SK-N-SH (cell line): ENCODE results near the gene BCL11A. TPM values are rescaled to one million over a fixed set of nuclear protein-coding genes. Genes with fewer than 3 reads are reported as not detected.

ENCODE experiments used
- CTCF ChIA-PET: fragments of 300-600, 350-600 bp; formaldehyde crosslinking; extraction: SDS; loops from one replicate; lab custom pipeline; 2021; lab: Yijun Ruan, JAX
- POLR2A ChIA-PET: fragments of 350-600 bp; sonication (Branson Sonifier 250); formaldehyde crosslinking; extraction: SDS; loops from one replicate; lab custom pipeline; 2020; ENCODE audit warnings: antibody characterized with exemption, inconsistent platforms; lab: Yijun Ruan, JAX
- DNase-seq: peaks from one replicate; pipeline ENCODE4 v3.0.0; 2012
- H2AFZ ChIP-seq: fragments of 200-600 bp; sonication (generic); 2 replicates; pipeline ENCODE4 v1.8.1; 2016; ENCODE audit warnings: antibody characterized with exemption, mild to moderate bottlenecking, low read depth
- H3F3A ChIP-seq: fragments of 200-600 bp; sonication (generic); replicated peaks from 2 replicates; pipeline ENCODE3; 2016; ENCODE audit warnings: antibody characterized with exemption, mild to moderate bottlenecking; ENCODE audit not compliant: insufficient read depth
- H3K27ac ChIP-seq, 2 experiments: fragments of 200-500 bp in 1 of 2; fragments of 200-600 bp in 1 of 2; sonication (Bioruptor generic) in 1 of 2; sonication (generic), shearing (Covaris generic) in 1 of 2; 2 replicates each; pipeline versions ENCODE4 v1.5.1 to v1.6.1; 2014 to 2016; ENCODE audit warnings: low read depth in 2 of 2, inconsistent platforms in 1 of 2, low read length in 1 of 2, mild to moderate bottlenecking in 1 of 2, mixed read lengths in 1 of 2
- H3K27me3 ChIP-seq: fragments of 200-600 bp; sonication (generic), shearing (Covaris generic); 2 replicates; pipeline ENCODE4 v1.6.1; 2016; ENCODE audit warnings: mixed run types; ENCODE audit not compliant: insufficient read depth
- H3K36me3 ChIP-seq, 2 experiments: fragments of 200-500 bp in 1 of 2; fragments of 200-600 bp in 1 of 2; sonication (Bioruptor generic) in 1 of 2; sonication (generic) in 1 of 2; replicated peaks in 1 of 2; 2 replicates each; pipeline versions ENCODE3 to v1.5.1; 2014 to 2016; ENCODE audit warnings: low read length in 1 of 2, mild to moderate bottlenecking in 1 of 2; ENCODE audit not compliant: insufficient read depth in 2 of 2, control insufficient read depth in 1 of 2
- H3K4me1 ChIP-seq, 2 experiments: fragments of 200-500 bp in 1 of 2; fragments of 200-600 bp in 1 of 2; sonication (Bioruptor generic) in 1 of 2; sonication (generic), shearing (Covaris generic) in 1 of 2; 2 replicates each; pipeline versions ENCODE4 v1.5.1 to v1.6.1; 2014 to 2016; ENCODE audit warnings: low read depth in 1 of 2, low read length in 1 of 2, mixed run types in 1 of 2; ENCODE audit not compliant: insufficient read depth in 2 of 2, control insufficient read depth in 1 of 2
- H3K4me2 ChIP-seq: fragments of 200-600 bp; sonication (generic), shearing (Covaris generic); 2 replicates; pipeline ENCODE4 v1.6.1; 2017; ENCODE audit warnings: mixed run types
- H3K4me3 ChIP-seq, 2 experiments: fragments of 200-500 bp in 1 of 2; fragments of 200-600 bp in 1 of 2; sonication (Bioruptor generic) in 1 of 2; sonication (generic), shearing (Covaris generic) in 1 of 2; 2 replicates each; pipeline versions ENCODE4 v1.5.1 to v1.8.1; 2014 to 2016; ENCODE audit warnings: low read depth in 2 of 2, inconsistent platforms in 1 of 2, low read length in 1 of 2, mild to moderate bottlenecking in 1 of 2, mixed read lengths in 1 of 2, moderate library complexity in 1 of 2
- H3K79me2 ChIP-seq: fragments of 200-600 bp; sonication (generic); 2 replicates; pipeline ENCODE4 v1.8.1; 2017; ENCODE audit warnings: mild to moderate bottlenecking; ENCODE audit not compliant: insufficient read depth
- H3K9ac ChIP-seq: fragments of 200-600 bp; sonication (generic); 2 replicates; pipeline ENCODE4 v1.6.1; 2017; ENCODE audit warnings: mixed run types
- H3K9me2 ChIP-seq: fragments of 200-600 bp; sonication (generic); 2 replicates; pipeline ENCODE4 v1.6.1; 2017; ENCODE audit warnings: mixed run types
- H3K9me3 ChIP-seq: fragments of 200-600 bp; sonication (generic); 2 replicates; pipeline ENCODE4 v1.6.1; 2017; ENCODE audit warnings: mixed run types, mild to moderate bottlenecking, moderate library complexity
- H4K20me1 ChIP-seq: fragments of 200-600 bp; sonication (generic); 2 replicates; pipeline ENCODE4 v1.6.1; 2017; ENCODE audit warnings: mild to moderate bottlenecking, mixed run types; ENCODE audit not compliant: insufficient read depth
- CHD2 ChIP-seq: fragments of 150-350 bp; IDR thresholded peaks from 2 replicates; pipeline ENCODE4 v1.6.1; 2018; ENCODE audit warnings: low read length; ENCODE audit not compliant: partially characterized antibody
- ELF1 ChIP-seq: IDR thresholded peaks from 2 replicates; pipeline ENCODE4 v1.4.0; 2012
- EP300 ChIP-seq, 2 experiments: IDR thresholded peaks; 2 replicates each; pipeline versions ENCODE4 v1.4.0 to v1.6.1; 2012; ENCODE audit warnings: borderline replicate concordance in 1 of 2, low read depth in 1 of 2, low read length in 1 of 2
- EZH2phosphoT487 ChIP-seq: fragments of 200-600 bp; sonication (generic); IDR thresholded peaks from 2 replicates; pipeline ENCODE4 v1.6.1; 2017; ENCODE audit warnings: low read depth, mixed run types, mild to moderate bottlenecking, antibody characterized with exemption, moderate library complexity, borderline replicate concordance
- FOXM1 ChIP-seq: IDR thresholded peaks from 2 replicates; pipeline ENCODE4 v1.4.0; 2012; ENCODE audit warnings: low read depth, mild to moderate bottlenecking
- GABPA ChIP-seq: IDR thresholded peaks from 2 replicates; pipeline ENCODE4 v1.4.0; 2012; ENCODE audit warnings: low read depth, mild to moderate bottlenecking
- IRF3 ChIP-seq: fragments of 150-350 bp; IDR thresholded peaks from 2 replicates; pipeline ENCODE4 v1.6.1; 2016; ENCODE audit warnings: mild to moderate bottlenecking, low read depth, low read length
- JUND ChIP-seq: IDR thresholded peaks from 2 replicates; pipeline ENCODE4 v1.4.0; 2012
- MAX ChIP-seq: IDR thresholded peaks from 2 replicates; pipeline ENCODE4 v1.4.0; 2012; ENCODE audit warnings: low read depth
- MEF2A ChIP-seq: IDR thresholded peaks from 2 replicates; pipeline ENCODE4 v1.4.0; 2012; ENCODE audit warnings: low read depth, borderline replicate concordance
- MXI1 ChIP-seq: IDR thresholded peaks from 2 replicates; pipeline ENCODE4 v1.6.1; 2012; ENCODE audit warnings: mild to moderate bottlenecking, low read depth, low read length, improper control_type of control experiment
- NFIC ChIP-seq: IDR thresholded peaks from 2 replicates; pipeline ENCODE4 v1.4.0; 2012; ENCODE audit warnings: borderline replicate concordance
- PBX3 ChIP-seq: IDR thresholded peaks from 2 replicates; pipeline ENCODE4; 2012
- POLR2AphosphoS5 ChIP-seq: IDR thresholded peaks from 2 replicates; pipeline ENCODE4 v1.6.1; 2012; ENCODE audit warnings: low read depth, low read length
- RAD21 ChIP-seq: IDR thresholded peaks from 2 replicates; pipeline ENCODE4 v1.6.1; 2012; ENCODE audit warnings: mild to moderate bottlenecking, low read length
- RFX5 ChIP-seq: IDR thresholded peaks from 2 replicates; pipeline ENCODE4 v1.6.1; 2012; ENCODE audit warnings: mild to moderate bottlenecking, improper control_type of control experiment, low read length
- RXRA ChIP-seq: IDR thresholded peaks from 2 replicates; pipeline ENCODE4 v1.4.0; 2012; ENCODE audit warnings: low read depth, mild to moderate bottlenecking, borderline replicate concordance
- SIN3A ChIP-seq: IDR thresholded peaks from 2 replicates; pipeline ENCODE4 v1.6.1; 2012; ENCODE audit warnings: low read depth, mild to moderate bottlenecking, low read length, moderate library complexity, borderline replicate concordance
- SMC3 ChIP-seq: IDR thresholded peaks from 2 replicates; pipeline ENCODE4 v1.6.1; 2012; ENCODE audit warnings: low read depth, low read length, improper control_type of control experiment
- TAF1 ChIP-seq: IDR thresholded peaks from 2 replicates; pipeline ENCODE4 v1.6.1; 2012; ENCODE audit warnings: low read depth, mild to moderate bottlenecking, low read length, moderate library complexity, borderline replicate concordance
- TCF12 ChIP-seq: IDR thresholded peaks from 2 replicates; pipeline ENCODE4 v1.4.0; 2012
- USF1 ChIP-seq: IDR thresholded peaks from 2 replicates; pipeline ENCODE4 v1.4.0; 2012; ENCODE audit warnings: low read depth, borderline replicate concordance
- YY1 ChIP-seq: IDR thresholded peaks from 2 replicates; pipeline ENCODE4 v1.4.0; 2012; ENCODE audit warnings: low read depth, mild to moderate bottlenecking
- WGBS: methylation state at CpG from one replicate; pipeline ENCODE4 v1.1.6; 2017; ENCODE audit warnings: low lambda C conversion rate; 5-methylcytosine and 5-hydroxymethylcytosine counted together
- polyA plus RNA-seq, 3 experiments: library from polyadenylated mRNA; depleted of rRNA; stranded (reverse); fragments of >200 nt; gene quantifications; 2 replicates each; pipeline ENCODE4 v1.2.3, GENCODE V29; 2012
- TF ChIP-seq, protein P1 (sequence below): fragments of 200-600 bp; sonication (generic); IDR thresholded peaks from 2 replicates; pipeline ENCODE4 v1.6.1; 2017; ENCODE audit warnings: antibody characterized with exemption, mild to moderate bottlenecking, moderate library complexity

The BCL11A gene
- polyA plus RNA-seq, 1 of the 3 experiments (the other 2 are of a cell fraction), result 1.9 TPM

DNA sequence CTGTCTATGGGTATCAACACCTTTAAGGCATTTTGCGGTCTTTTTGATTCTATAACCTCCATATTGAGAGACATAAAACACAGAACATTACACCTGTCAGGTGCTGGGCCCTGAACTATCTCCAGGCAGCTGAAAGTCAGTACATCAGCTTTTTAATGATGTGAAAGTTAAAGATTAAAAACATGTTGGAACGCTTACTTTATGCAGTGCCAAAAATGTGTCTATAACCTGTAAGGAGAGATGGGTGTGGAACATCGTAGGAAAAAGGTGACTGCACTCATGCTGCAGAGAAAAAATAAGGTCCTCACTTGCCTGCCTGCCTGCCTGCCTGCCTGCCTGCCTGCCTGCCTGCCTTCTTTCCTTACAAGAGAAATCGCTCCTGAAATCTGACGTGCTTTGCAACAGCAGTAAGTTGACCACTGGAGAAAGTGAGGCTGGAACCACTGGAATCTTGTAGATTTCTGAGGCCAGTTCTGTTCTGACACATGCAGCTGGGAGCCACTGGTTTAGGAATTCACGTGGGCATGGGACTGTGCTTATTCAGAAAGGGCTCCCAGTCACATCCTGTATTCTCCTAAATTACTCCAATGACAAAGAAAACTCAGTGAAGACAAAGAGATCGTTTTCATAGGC, 34.1 kb downstream of the BCL11A start:
- H3K4me3 ChIP-seq, result no peak overlapping the region
- TF ChIP-seq MEF2A (no peak), EP300 (IDR thresholded peaks at IDR 0.05; ENCODE audit: borderline replicate concordance in 1 of 2, low read depth in 1 of 2, low read length in 1 of 2) (no peak), NFIC (no peak), CHD2 (no peak), POLR2AphosphoS5 (no peak), TCF12 (no peak), RFX5 (no peak), SIN3A (no peak), YY1 (no peak), RAD21 (no peak), TAF1 (no peak), GABPA (no peak), FOXM1 (no peak), IRF3 (no peak), ELF1 (no peak), USF1 (no peak), PBX3 (no peak), JUND (no peak)
- TF ChIP-seq, all 33 proteins: peak for 0
- Histone ChIP-seq H2AFZ (no peak overlapping the region), H3K27ac (no peak overlapping the region), H3F3A (peaks cover 33% of the 10 kb centered on the region), H3K36me3 (no peaks in the 10 kb centered on the region), H4K20me1 (no peaks in the 10 kb centered on the region), H3K79me2 (peaks cover 16% of the 10 kb centered on the region), H3K27me3 (no peaks in the 10 kb centered on the region), H3K9me2 (no peaks in the 10 kb centered on the region), H3K4me1 (peaks cover 0 to 22% of the 10 kb centered on the region in 2 experiments; a peak in 3 of 4 replicates), H3K4me2 (no peak overlapping the region), H3K9ac (0 out of 2 replicates have a peak overlapping the region, but pooled peaks have one; percentile 26), H3K9me3 (no peaks in the 10 kb centered on the region)
- ChIA-PET CTCF (no interaction called here), POLR2A (no interaction called here)
- no peak for DNase-seq
- 55% methylated on average over 7 of the region's 7 CpGs for WGBS

DNA sequence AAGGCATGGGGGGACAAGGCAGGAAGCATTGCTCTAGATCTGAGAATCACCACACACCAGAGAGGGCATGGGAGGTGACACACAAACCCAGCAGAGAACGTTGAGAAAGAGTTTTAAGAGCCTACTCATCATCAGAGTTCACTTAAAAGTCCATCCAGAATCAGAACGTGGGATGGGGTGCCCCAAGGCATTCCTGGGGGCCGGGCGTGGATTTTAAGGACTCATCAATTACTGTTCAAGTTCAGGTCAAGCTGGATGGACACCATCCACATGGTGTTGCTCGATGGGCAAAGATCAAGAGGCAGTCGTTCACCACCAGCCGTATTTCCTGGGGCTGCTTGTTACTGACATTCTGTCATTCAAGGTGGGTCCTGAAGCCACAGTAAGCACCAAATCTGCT, 34.9 kb downstream of the BCL11A start:
- no peak overlapping the region for H3K27ac ChIP-seq
- no peak for DNase-seq
- H3K4me3 ChIP-seq, result no peak overlapping the region
- H3K27me3 ChIP-seq, result no peaks in the 10 kb centered on the region
- no peak overlapping the region for H3K4me2 ChIP-seq
- peaks cover 33% of the 10 kb centered on the region for H3F3A ChIP-seq
- 75% methylated on average over 7 of the region's 7 CpGs for WGBS
- peaks cover 0 to 22% of the 10 kb centered on the region in 2 experiments; a peak in 3 of 4 replicates for H3K4me1 ChIP-seq
- H3K9ac ChIP-seq, result no peak overlapping the region
- peaks cover 16% of the 10 kb centered on the region for H3K79me2 ChIP-seq
- POLR2A ChIA-PET, result no interaction called here
- no peaks in the 10 kb centered on the region for H4K20me1 ChIP-seq
- no peak overlapping the region for H2AFZ ChIP-seq
- H3K9me2 ChIP-seq, result no peaks in the 10 kb centered on the region
- CTCF ChIA-PET, result no interaction called here
- H3K36me3 ChIP-seq, result no peaks in the 10 kb centered on the region
- H3K9me3 ChIP-seq, result no peaks in the 10 kb centered on the region
- TF ChIP-seq MAX (no peak), YY1 (no peak), RXRA (no peak), POLR2AphosphoS5 (no peak), MEF2A (no peak), RAD21 (no peak), PBX3 (no peak), MXI1 (no peak), GABPA (no peak), EZH2phosphoT487 (no peak), SMC3 (no peak)
- TF ChIP-seq, protein P1, sequence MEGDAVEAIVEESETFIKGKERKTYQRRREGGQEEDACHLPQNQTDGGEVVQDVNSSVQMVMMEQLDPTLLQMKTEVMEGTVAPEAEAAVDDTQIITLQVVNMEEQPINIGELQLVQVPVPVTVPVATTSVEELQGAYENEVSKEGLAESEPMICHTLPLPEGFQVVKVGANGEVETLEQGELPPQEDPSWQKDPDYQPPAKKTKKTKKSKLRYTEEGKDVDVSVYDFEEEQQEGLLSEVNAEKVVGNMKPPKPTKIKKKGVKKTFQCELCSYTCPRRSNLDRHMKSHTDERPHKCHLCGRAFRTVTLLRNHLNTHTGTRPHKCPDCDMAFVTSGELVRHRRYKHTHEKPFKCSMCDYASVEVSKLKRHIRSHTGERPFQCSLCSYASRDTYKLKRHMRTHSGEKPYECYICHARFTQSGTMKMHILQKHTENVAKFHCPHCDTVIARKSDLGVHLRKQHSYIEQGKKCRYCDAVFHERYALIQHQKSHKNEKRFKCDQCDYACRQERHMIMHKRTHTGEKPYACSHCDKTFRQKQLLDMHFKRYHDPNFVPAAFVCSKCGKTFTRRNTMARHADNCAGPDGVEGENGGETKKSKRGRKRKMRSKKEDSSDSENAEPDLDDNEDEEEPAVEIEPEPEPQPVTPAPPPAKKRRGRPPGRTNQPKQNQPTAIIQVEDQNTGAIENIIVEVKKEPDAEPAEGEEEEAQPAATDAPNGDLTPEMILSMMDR, result no peak
